GM18526 (cell line): ENCODE measurements around the gene PPARD.

ENCODE experiments used
- POLR2A ChIP-seq: IDR thresholded peaks from 3 replicates; pipeline ENCODE4 v1.6.1; 2011; ENCODE audit not compliant: insufficient read length; ENCODE audit errors: extremely low read depth

The PPARD gene

GRCh38 chr6:35366204-35366596 lies 23.8 kb downstream of the PPARD start:
- TF ChIP-seq POLR2A = no peak

GRCh38 chr6:35367646-35368037 lies 25.3 kb downstream of the PPARD start:
- no peak for TF ChIP-seq POLR2A

GRCh38 chr6:35368038-35368887 lies 25.9 kb downstream of the PPARD start:
- TF ChIP-seq POLR2A = no peak

DNA sequence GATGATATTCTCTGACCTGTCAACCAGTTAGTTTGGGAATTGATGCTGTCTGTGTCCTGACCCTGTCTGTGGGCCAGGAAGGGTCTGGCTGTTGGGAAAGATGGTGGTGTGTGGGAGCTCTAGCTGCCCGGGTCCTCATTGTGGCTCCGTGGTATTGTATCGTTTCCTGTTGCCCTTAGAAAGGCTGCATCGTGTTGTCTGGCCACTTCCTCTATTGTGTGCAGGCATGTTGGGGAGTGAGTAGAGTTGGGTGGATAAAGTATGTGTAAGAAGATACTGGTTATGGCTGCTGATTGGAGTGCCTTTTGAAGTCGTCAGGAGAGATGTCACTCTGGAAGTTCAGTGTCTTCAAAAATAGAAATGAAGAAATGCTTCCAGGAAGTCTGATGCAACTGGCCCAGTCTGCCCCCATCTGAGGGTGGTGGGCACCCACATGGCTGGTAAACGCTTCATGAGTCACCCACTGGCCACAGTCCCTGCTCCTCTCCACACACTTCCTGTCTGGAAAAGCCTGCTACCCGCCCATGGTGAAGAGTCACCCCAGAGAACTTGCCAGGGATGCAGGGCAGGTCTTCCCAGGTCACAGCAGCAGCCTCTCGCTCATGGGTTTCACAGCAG lies 27.9 kb downstream of the PPARD start:
- no peak for TF ChIP-seq POLR2A

DNA sequence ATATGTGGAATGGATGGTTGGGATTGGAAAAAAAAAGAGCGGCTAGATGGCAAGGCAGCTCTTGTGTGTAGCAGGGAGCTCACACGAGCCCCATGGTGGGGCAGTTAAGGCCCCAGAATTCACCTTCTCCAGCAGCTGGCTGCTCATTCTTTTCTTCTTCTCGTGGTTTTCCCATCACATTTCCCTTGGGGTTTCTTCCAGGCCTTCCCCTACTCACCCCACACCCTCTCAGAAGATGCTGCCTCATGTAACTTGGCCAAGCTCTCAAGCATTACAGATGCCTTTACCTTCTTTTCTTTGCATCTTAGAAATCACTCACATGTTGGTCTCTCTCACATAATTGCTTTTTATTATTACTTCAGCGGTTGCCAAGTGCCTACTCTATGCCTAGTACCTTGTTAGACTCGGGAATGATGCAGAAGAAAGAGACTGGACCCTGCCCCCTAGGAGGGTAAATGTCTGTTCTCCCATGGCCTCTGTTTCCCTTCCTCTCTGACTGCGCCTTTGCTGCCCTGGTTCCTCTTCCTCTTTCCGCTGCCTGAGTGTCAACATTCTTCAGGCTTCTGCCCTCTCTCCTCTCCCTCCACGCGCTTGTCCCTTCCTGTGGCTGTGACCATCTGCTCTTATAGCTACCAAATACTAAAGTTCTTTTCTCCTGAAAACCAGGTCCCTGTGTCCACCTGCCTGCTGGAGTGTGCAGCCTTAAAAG lies 28.6 kb downstream of the PPARD start:
- no peak for TF ChIP-seq POLR2A

DNA sequence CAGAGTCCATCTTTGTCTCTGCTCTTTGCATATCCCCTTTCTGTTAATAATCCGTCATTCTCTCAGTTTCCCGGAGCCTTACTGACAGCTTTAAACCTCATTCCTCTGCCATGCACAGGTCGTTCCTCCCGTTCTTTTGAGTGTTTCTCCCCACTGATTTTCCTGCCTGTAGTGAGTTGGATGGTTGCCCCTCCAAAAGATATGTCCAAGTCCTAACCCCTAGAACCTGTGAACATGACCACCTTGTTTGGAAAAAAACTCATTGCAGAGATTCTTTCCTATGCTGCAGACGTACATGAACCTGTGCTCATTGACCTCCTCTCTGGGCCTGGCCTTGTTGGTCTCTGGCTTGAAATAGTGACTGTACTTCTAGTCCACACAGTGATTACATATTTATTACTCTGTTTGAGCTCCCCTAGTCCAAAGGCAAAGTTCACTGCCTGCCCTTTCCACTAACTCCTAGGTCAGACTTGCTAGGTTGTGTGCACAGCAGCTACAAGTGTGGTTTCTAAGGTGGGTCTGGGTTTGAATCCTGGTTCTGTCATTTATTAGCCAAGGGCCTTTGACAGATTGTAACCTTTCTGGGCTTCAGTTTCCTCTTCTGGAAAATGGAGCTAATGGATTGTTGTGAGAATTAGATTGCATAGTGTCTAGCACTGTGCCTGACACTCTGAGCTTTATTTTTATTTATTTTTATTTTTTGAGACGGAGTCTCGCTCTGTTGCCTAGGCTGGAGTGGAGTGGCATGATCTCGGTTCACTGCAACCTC lies 29.3 kb downstream of the PPARD start:
- no peak for TF ChIP-seq POLR2A

GRCh38 chr6:35372633-35373032 lies 30.3 kb downstream of the PPARD start:
- no peak for TF ChIP-seq POLR2A

- TF ChIP-seq POLR2A = no peak
These were observed 33.9 kb downstream of the PPARD start for GRCh38 chr6:35376281-35376680.

DNA sequence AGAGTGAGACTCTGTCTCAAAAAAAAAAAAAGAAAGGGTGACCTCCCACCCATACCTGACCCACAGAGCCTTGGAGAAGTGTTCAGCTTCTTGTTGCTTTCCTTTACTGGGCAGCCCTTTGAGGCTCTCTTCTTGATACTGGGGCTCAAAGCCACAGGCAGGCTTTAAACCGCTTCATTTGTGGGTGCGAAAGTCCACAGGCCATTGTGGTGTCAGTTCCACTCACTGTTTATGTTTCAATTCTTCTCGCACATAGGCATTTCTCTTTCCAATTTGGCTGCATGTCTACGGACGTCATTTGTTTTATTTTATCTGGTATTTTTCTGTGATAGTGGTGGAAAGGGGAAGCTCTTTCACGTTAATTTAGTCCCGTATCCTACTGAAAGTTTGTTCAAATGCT lies 34.6 kb downstream of the PPARD start:
- TF ChIP-seq POLR2A = no peak

DNA sequence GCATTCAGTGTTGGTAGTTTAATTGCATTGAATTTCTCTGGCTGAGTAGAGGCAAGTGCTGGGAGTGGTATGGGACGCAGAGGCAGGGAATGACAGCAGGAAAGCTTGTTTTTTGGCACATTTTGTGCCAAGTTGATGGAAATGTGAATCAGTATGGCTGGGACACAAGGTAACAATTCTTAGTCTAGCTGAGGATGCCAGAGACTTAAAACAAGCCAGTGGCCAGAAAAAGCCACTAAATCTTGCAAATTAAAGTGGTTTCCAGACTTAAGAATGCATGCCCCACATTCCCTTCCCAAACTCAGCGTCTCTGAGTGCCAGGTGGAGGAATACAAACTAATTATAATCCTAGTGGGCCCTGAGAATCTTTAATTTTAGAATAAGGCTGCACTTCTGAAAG lies 35.9 kb downstream of the PPARD start:
- TF ChIP-seq POLR2A = no peak

- no peak for TF ChIP-seq POLR2A
These were observed 38.8 kb downstream of the PPARD start for GRCh38 chr6:35381132-35381531.

- TF ChIP-seq POLR2A = no peak
These were observed 39.7 kb downstream of the PPARD start for GRCh38 chr6:35382015-35382414.

DNA sequence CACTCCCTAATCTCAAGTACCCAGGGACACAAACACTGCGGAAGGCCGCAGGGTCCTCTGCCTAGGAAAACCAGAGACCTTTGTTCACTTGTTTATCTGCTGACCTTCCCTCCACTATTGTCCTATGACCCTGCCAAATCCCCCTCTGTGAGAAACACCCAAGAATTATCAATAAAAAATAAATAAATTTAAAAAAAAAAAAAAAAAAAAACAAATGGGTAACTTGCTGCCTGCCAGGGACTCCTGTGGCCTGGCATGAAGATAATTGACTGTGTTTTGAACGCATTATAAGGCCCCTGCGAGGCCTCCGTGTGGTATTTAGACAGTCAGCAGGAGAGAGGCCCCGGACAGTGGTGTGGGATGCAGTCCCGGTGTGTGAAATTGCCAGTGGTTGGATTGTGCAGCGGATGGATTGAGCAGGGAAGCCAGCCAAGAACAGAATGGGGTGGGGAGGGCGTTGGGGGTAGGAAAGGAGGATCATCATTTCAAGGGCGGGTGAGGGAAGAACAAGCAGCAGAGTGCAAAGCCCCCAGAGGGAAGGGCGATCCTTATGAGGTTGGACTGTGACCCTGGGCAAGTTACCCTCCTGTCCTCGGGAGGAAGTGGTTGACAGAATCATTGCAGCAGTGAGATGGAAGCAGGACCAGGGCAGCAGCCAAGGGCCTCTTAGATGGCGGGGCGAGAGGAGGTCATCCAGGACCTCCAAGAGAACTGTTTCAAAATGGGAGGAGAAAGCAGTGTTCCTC lies 43.3 kb downstream of the PPARD start:
- no peak for TF ChIP-seq POLR2A

- no peak for TF ChIP-seq POLR2A
These were observed 44.6 kb downstream of the PPARD start for GRCh38 chr6:35386989-35387388.

- no peak for TF ChIP-seq POLR2A
These were observed 45.7 kb downstream of the PPARD start for GRCh38 chr6:35388030-35388429.

DNA sequence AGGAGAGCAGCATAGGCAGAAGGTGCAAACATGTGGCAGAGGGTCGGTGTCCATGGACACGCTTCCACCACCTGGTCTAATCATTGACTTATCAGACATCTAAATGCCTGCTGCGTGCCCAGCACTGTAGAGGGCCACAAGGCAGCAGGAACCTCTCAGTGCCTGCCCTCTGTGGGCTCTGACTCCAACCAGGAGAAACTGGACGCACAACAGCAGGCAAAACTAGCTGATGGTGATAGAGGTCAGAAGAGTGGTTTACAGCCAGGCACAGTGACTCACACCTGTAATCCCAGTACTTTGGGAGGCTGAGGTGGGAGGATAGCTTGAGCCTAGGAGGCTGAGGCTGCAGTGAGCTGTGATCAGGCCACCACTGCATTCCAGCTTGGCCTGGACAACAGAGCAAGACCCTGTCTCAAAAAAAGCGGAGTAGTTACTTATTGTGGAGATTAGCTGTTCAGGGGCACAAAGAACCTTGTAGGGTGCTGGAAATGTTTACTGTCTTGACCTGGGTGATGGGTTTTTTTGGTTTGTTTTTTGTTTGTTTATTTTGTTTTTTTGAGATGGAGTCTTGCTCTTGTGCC lies 46.5 kb downstream of the PPARD start:
- TF ChIP-seq POLR2A = no peak
